ENCODE data around the gene CDH4. TPM values are rescaled to one million over a fixed set of nuclear protein-coding genes. Genes with fewer than 3 reads are reported as not detected.

Gene CDH4
- total RNA-seq, 1 donor from 2014 or later: 0.99 TPM

GRCh38 chr20:61354901-61355495, 102.9 kb downstream of the CDH4 start:
- Mint-ChIP-seq H3K27me3 (ENCODE audit: low read depth) (peaks cover 7% of the 10 kb centered on the region), H3K9me3 (ENCODE audit: low read depth) (no peaks in the 10 kb centered on the region), H3K4me3 (ENCODE audit: unreplicated experiment) (no peak overlapping the region), H3K4me1 (ENCODE audit: low read depth) (peaks cover 6% of the 10 kb centered on the region), H3K36me3 (ENCODE audit: low read depth) (no peaks in the 10 kb centered on the region), H3K27ac (ENCODE audit: unreplicated experiment) (no peak overlapping the region)
- TF ChIP-seq CTCF (IDR thresholded peaks at IDR 0.05): no peak
- DNase-seq (ENCODE audit: low spot score): no peak

- no peaks in the 10 kb centered on the region for H3K9me3 Mint-ChIP-seq (ENCODE audit: low read depth)
- peaks cover 6% of the 10 kb centered on the region for H3K4me1 Mint-ChIP-seq (ENCODE audit: low read depth)
- H3K4me3 Mint-ChIP-seq (ENCODE audit: unreplicated experiment): no peak overlapping the region
- peaks cover 8% of the 10 kb centered on the region for H3K27me3 Mint-ChIP-seq (ENCODE audit: low read depth)
- TF ChIP-seq CTCF (IDR thresholded peaks at IDR 0.05): no peak
- no peak for DNase-seq (ENCODE audit: low spot score)
- no peak overlapping the region for H3K27ac Mint-ChIP-seq (ENCODE audit: unreplicated experiment)
- no peaks in the 10 kb centered on the region for H3K36me3 Mint-ChIP-seq (ENCODE audit: low read depth)
Observed at GRCh38 chr20:61355585-61355984, 103.5 kb downstream of the CDH4 start.

GRCh38 chr20:61356196-61356595, 104.1 kb downstream of the CDH4 start:
- H3K4me1 Mint-ChIP-seq (ENCODE audit: low read depth): peaks cover 6% of the 10 kb centered on the region
- TF ChIP-seq CTCF (IDR thresholded peaks at IDR 0.05): no peak

GRCh38 chr20:61357119-61357518, 105.1 kb downstream of the CDH4 start:
- DNase-seq (ENCODE audit: low spot score): no peak
- no peak overlapping the region for H3K4me3 Mint-ChIP-seq (ENCODE audit: unreplicated experiment)
- no peaks in the 10 kb centered on the region for H3K9me3 Mint-ChIP-seq (ENCODE audit: low read depth)
- TF ChIP-seq CTCF (IDR thresholded peaks at IDR 0.05): no peak
- H3K27ac Mint-ChIP-seq (ENCODE audit: unreplicated experiment): no peak overlapping the region
- H3K36me3 Mint-ChIP-seq (ENCODE audit: low read depth): no peaks in the 10 kb centered on the region
- H3K4me1 Mint-ChIP-seq (ENCODE audit: low read depth): peaks cover 6% of the 10 kb centered on the region
- peaks cover 8% of the 10 kb centered on the region for H3K27me3 Mint-ChIP-seq (ENCODE audit: low read depth)

More at GRCh38 chr20:61356196-61356595, 104.1 kb downstream of the CDH4 start:
- H3K9me3 Mint-ChIP-seq (ENCODE audit: low read depth): no peaks in the 10 kb centered on the region
- no peak overlapping the region for H3K4me3 Mint-ChIP-seq (ENCODE audit: unreplicated experiment)
- no peak overlapping the region for H3K27ac Mint-ChIP-seq (ENCODE audit: unreplicated experiment)
- H3K27me3 Mint-ChIP-seq (ENCODE audit: low read depth): peaks cover 8% of the 10 kb centered on the region
- no peaks in the 10 kb centered on the region for H3K36me3 Mint-ChIP-seq (ENCODE audit: low read depth)
- no peak for DNase-seq (ENCODE audit: low spot score)

- no peaks in the 10 kb centered on the region for H3K36me3 Mint-ChIP-seq (ENCODE audit: low read depth)
- H3K4me1 Mint-ChIP-seq (ENCODE audit: low read depth): no peaks in the 10 kb centered on the region
- H3K27me3 Mint-ChIP-seq (ENCODE audit: low read depth): peaks cover 1% of the 10 kb centered on the region
- DNase-seq (ENCODE audit: low spot score): no peak
- no peak overlapping the region for H3K27ac Mint-ChIP-seq (ENCODE audit: unreplicated experiment)
- no peak overlapping the region for H3K4me3 Mint-ChIP-seq (ENCODE audit: unreplicated experiment)
- no peak for TF ChIP-seq CTCF (IDR thresholded peaks at IDR 0.05)
- no peaks in the 10 kb centered on the region for H3K9me3 Mint-ChIP-seq (ENCODE audit: low read depth)
Observed at GRCh38 chr20:61359254-61359653, 107.2 kb downstream of the CDH4 start.
